GM12878 (cell line): ENCODE data around the gene MTHFR. TPM values are rescaled to one million over a fixed set of nuclear protein-coding genes. Genes with fewer than 3 reads are reported as not detected.

Experiments used
- ATAC-seq: fragments of 200-7000 bp; cut with Tn5 transposase; 3 replicates; pipeline ENCODE4 v1.9.1; 2020; ENCODE audit warnings: mild to moderate bottlenecking, moderate library complexity
- BruUV-seq: library from RNA; stranded (reverse); fragments of 400-500 nt; replicated peaks from 2 replicates; lab custom pipeline; 2021; lab: Mats Ljungman, UMichigan
- CTCF ChIA-PET: fragments of 300-600 bp; sonication (Branson Sonifier 250); formaldehyde crosslinking; extraction: SDS; loops from one replicate; lab custom pipeline; 2021; ENCODE audit warnings: inconsistent platforms; lab: Yijun Ruan, JAX
- POLR2A ChIA-PET: fragments of 350-600 bp; formaldehyde crosslinking; extraction: SDS; loops from one replicate; lab custom pipeline; 2021; ENCODE audit warnings: inconsistent platforms; lab: Charles Lee
- RAD21 ChIA-PET: fragments of 300-600 bp; sonication (Branson Sonifier 250); formaldehyde crosslinking; loops from one replicate; lab custom pipeline; 2023; ENCODE audit warnings: antibody characterized with exemption; ENCODE audit not compliant: unreplicated experiment; lab: Charles Lee
- SMC1A ChIA-PET: fragments of 300-600 bp; sonication (Branson Sonifier 250); formaldehyde crosslinking; loops from one replicate; lab custom pipeline; 2023; ENCODE audit not compliant: unreplicated experiment, uncharacterized antibody; lab: Charles Lee
- DNase-seq: peaks from one replicate; pipeline ENCODE4 v3.0.0-alpha.2; 2011; ENCODE audit warnings: low read depth, low spot score
- FAIRE-seq: peaks from 3 replicates; lab custom pipeline; 2011; peaks lifted over from hg19 to GRCh38; lab: Jason Lieb, UNC
- H2AFZ ChIP-seq: 2 replicates; pipeline ENCODE4 v1.6.0; 2011; ENCODE audit warnings: low read depth, low read length, control low read depth; ENCODE audit not compliant: control insufficient read depth
- H3K27ac ChIP-seq: 2 replicates; pipeline ENCODE4 v1.5.1; 2011; ENCODE audit warnings: control low read depth; ENCODE audit not compliant: control insufficient read depth, insufficient read depth
- H3K27me3 ChIP-seq, 2 experiments: replicated peaks in 1 of 2; 2 replicates each; pipeline versions ENCODE4 v1.6.0 to v1.6.1; 2011; ENCODE audit warnings: low read length in 1 of 2; ENCODE audit not compliant: control insufficient read depth in 2 of 2, insufficient read depth in 2 of 2
- H3K36me3 ChIP-seq, 2 experiments: 2 replicates each; pipeline ENCODE4 v1.5.1; 2011; ENCODE audit warnings: low read length in 1 of 2; ENCODE audit not compliant: control insufficient read depth in 2 of 2, insufficient read depth in 2 of 2
- H3K4me1 ChIP-seq: 2 replicates; pipeline ENCODE4 v1.6.1; 2011; ENCODE audit warnings: mild to moderate bottlenecking, low read length, moderate library complexity, mixed read lengths; ENCODE audit not compliant: control insufficient read depth, insufficient read depth
- H3K4me2 ChIP-seq: 2 replicates; pipeline ENCODE4 v1.6.0; 2011; ENCODE audit warnings: control low read depth; ENCODE audit not compliant: control insufficient read depth, insufficient read depth
- H3K4me3 ChIP-seq: fragments of 200-600 bp; sonication (generic); 2 replicates; pipeline ENCODE4 v1.5.1; 2016
- H3K79me2 ChIP-seq: 2 replicates; pipeline ENCODE4 v1.6.0; 2011; ENCODE audit warnings: low read length; ENCODE audit not compliant: control insufficient read depth, insufficient read depth
- H3K9ac ChIP-seq: 2 replicates; pipeline ENCODE4 v1.8.0; 2011; ENCODE audit warnings: low read length, control low read depth, mixed read lengths; ENCODE audit not compliant: control insufficient read depth, insufficient read depth
- H3K9me3 ChIP-seq: replicated peaks from 3 replicates; pipeline ENCODE4 v1.5.1; 2011; ENCODE audit warnings: mild to moderate bottlenecking, low read length; ENCODE audit not compliant: control insufficient read depth, insufficient read depth
- H4K20me1 ChIP-seq: 2 replicates; pipeline ENCODE4 v1.6.0; 2011; ENCODE audit not compliant: control insufficient read depth, insufficient read depth
- CBFB ChIP-seq: IDR thresholded peaks from 2 replicates; pipeline ENCODE4 v1.6.1; 2016; ENCODE audit warnings: antibody characterized with exemption, low read depth
- ETV6 ChIP-seq, 2 experiments: fragments of 450-650 bp in 1 of 2; IDR thresholded peaks in 1 of 2; conservative IDR thresholded peaks in 1 of 2; 2 replicates each; pipeline ENCODE4 v1.6.1; 2014; ENCODE audit warnings: antibody characterized with exemption in 1 of 2, borderline replicate concordance in 1 of 2, low read depth in 1 of 2, mild to moderate bottlenecking in 1 of 2, moderate library complexity in 1 of 2
- HDAC2 ChIP-seq: fragments of 200-600 bp; sonication (generic); IDR thresholded peaks from 2 replicates; pipeline ENCODE4 v1.6.1; 2017
- IKZF2 ChIP-seq, 2 experiments: fragments of 450-650 bp; IDR thresholded peaks; 2 replicates each; pipeline ENCODE4 v1.6.1; 2017; ENCODE audit warnings: mild to moderate bottlenecking in 2 of 2, moderate library complexity in 2 of 2
- MYB ChIP-seq: fragments of 150-350 bp; IDR thresholded peaks from 2 replicates; pipeline ENCODE4 v1.6.1; 2014; ENCODE audit warnings: mild to moderate bottlenecking, low read depth, low read length, borderline replicate concordance
- MYC ChIP-seq: IDR thresholded peaks from 2 replicates; pipeline ENCODE4 v1.6.1; 2011; ENCODE audit warnings: mild to moderate bottlenecking, low read length, moderate library complexity, inconsistent platforms; ENCODE audit not compliant: insufficient read depth, insufficient replicate concordance, insufficient read length, severe bottlenecking
- NFIC ChIP-seq: IDR thresholded peaks from 2 replicates; pipeline ENCODE4 v1.6.1; 2012; ENCODE audit warnings: low read depth, mild to moderate bottlenecking, inconsistent platforms, low read length, moderate library complexity
- NR2C2 ChIP-seq: IDR thresholded peaks from 2 replicates; pipeline ENCODE4 v1.6.1; 2011; ENCODE audit warnings: borderline replicate concordance, low read depth; ENCODE audit not compliant: control insufficient read depth, insufficient read length
- RAD51 ChIP-seq: fragments of 450-650 bp; IDR thresholded peaks from 2 replicates; pipeline ENCODE4 v1.6.1; 2016; ENCODE audit warnings: moderate library complexity, mild to moderate bottlenecking, inconsistent platforms
- SMC3 ChIP-seq: IDR thresholded peaks from 2 replicates; pipeline ENCODE4 v1.6.1; 2011; ENCODE audit warnings: low read length, improper control_type of control experiment, borderline replicate concordance
- SREBF2 ChIP-seq: IDR thresholded peaks from 2 replicates; pipeline ENCODE4 v1.6.1; 2012; ENCODE audit warnings: mild to moderate bottlenecking, low read length
- TCF12 ChIP-seq: IDR thresholded peaks from 2 replicates; pipeline ENCODE4 v1.6.1; 2011; ENCODE audit warnings: low read depth, mild to moderate bottlenecking, low read length
- WGBS: methylation state at CpG from one replicate; pipeline ENCODE4 v1.1.6; 2016; ENCODE audit warnings: low lambda C conversion rate; ENCODE audit not compliant: insufficient replicate concordance, insufficient coverage; ENCODE audit errors: missing lambda C conversion rate; 5-methylcytosine and 5-hydroxymethylcytosine counted together
- in situ Hi-C: fragments of 300-500 bp; cut with MboI; formaldehyde crosslinking; loops from 9 replicates; pipeline ENCODE4 v1.14.3; 2018; ENCODE audit warnings: mixed read lengths
- intact Hi-C: fragments of 100-400 bp; cut with micrococcal nuclease; formaldehyde crosslinking; loops from one replicate; pipeline ENCODE4 v1.14.2; 2022; ENCODE audit not compliant: unreplicated experiment
- polyA plus RNA-seq, 11 experiments: library from polyadenylated mRNA; depleted of rRNA in 4 of 11; unstranded in 6 of 11; stranded (reverse) in 5 of 11; fragments of >200 nt; fragmentation: Nextera tagmentation in 4 of 11; fragmentation: Illumina TruSeq in 1 of 11; extraction: Ambion mirVana in 4 of 11; extraction: Trizol in 1 of 11; gene quantifications; 1 replicate in 1 of 11; 2 replicates in 10 of 11; pipeline versions ENCODE4 v1.2.1 to v1.2.3, GENCODE V29; 2011 to 2016; ENCODE audit warnings: inconsistent platforms in 2 of 11, missing spikeins in 2 of 11, low read depth in 1 of 11
- total RNA-seq, 4 experiments: library from RNA; depleted of rRNA in 3 of 4; stranded (reverse); fragments of >200 nt in 3 of 4; fragmentation: Illumina TruSeq in 1 of 4; extraction: Trizol in 1 of 4; gene quantifications; 2 replicates each; pipeline versions ENCODE4 v1.2.1 to v1.2.3, GENCODE V29; 2013 to 2021
- TF ChIP-seq, protein P1 (sequence below): IDR thresholded peaks from 2 replicates; pipeline ENCODE4 v1.6.1; 2011; ENCODE audit warnings: borderline replicate concordance, low read depth, mild to moderate bottlenecking, moderate library complexity, mixed read lengths, low read length; ENCODE audit not compliant: insufficient read depth; ENCODE audit errors: extremely low read length
- TF ChIP-seq, protein P2 (sequence below): IDR thresholded peaks from 2 replicates; pipeline ENCODE4 v1.6.1; 2012; ENCODE audit warnings: mild to moderate bottlenecking, low read depth, low read length
- TF ChIP-seq, protein P3 (sequence below): fragments of 450-650 bp; IDR thresholded peaks from 2 replicates; pipeline ENCODE4 v1.6.1; 2017; ENCODE audit warnings: mild to moderate bottlenecking, moderate library complexity

Gene MTHFR
- total and polyA plus RNA-seq, 10 of the 15 experiments (the other 5 are each of a cell fraction or from before 2014, with no cell fraction given): 1.0 to 16.8 (median 9.4) TPM

DNA sequence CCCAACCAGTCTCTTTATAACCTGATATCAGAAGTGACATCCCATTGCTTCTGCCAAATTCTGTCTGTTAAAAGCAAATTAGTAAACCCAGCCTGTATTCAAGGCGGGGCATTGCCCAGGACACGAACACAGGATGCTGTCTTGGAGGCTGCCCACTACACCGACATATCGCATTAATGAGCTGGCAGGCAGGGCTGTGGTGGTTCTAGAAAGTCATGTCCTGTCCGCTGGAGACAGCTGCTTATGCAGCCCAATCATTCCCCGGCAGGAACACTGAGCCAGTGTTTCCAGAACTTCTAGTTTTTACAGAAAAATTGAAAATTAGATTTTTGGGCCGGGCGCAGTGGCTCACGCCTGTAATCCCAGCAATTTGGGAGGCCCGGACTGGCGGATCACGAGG is 24.5 kb downstream of the MTHFR start:
- Histone ChIP-seq H3K36me3 (no peaks in the 10 kb centered on the region), H3K27me3 (no peaks in the 10 kb centered on the region), H2AFZ (no peak overlapping the region), H3K27ac (no peak overlapping the region), H3K4me3 (no peak overlapping the region), H3K9me3 (no peaks in the 10 kb centered on the region), H4K20me1 (no peaks in the 10 kb centered on the region), H3K9ac (no peak overlapping the region), H3K79me2 (no peaks in the 10 kb centered on the region), H3K4me1 (peaks cover 4% of the 10 kb centered on the region; the same call in 1 of the 2 replicates), H3K4me2 (no peak overlapping the region)
- 65% methylated on average over 12 of the region's 12 CpGs for WGBS
- intact Hi-C loops: no loop called here
- in situ Hi-C loops: no loop called here
- ChIA-PET CTCF (no interaction called here), RAD21 (interaction anchor here (1.0 kb wide), 1 partner anchor 113 kb away, joined by 3 read pairs; no protein-coding TSS in a partner anchor), SMC1A (no interaction called here), POLR2A (interaction anchor here (0.5 to 0.6 kb wide), 2 partner anchors 23 to 1296 kb away, joined by 3 to 6 read pairs; no protein-coding TSS in a partner anchor)
- no peak for ATAC-seq
- TF ChIP-seq, protein P1, sequence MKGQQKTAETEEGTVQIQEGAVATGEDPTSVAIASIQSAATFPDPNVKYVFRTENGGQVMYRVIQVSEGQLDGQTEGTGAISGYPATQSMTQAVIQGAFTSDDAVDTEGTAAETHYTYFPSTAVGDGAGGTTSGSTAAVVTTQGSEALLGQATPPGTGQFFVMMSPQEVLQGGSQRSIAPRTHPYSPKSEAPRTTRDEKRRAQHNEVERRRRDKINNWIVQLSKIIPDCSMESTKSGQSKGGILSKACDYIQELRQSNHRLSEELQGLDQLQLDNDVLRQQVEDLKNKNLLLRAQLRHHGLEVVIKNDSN: no peak
- TF ChIP-seq CBFB: no peak
- TF ChIP-seq, protein P2, sequence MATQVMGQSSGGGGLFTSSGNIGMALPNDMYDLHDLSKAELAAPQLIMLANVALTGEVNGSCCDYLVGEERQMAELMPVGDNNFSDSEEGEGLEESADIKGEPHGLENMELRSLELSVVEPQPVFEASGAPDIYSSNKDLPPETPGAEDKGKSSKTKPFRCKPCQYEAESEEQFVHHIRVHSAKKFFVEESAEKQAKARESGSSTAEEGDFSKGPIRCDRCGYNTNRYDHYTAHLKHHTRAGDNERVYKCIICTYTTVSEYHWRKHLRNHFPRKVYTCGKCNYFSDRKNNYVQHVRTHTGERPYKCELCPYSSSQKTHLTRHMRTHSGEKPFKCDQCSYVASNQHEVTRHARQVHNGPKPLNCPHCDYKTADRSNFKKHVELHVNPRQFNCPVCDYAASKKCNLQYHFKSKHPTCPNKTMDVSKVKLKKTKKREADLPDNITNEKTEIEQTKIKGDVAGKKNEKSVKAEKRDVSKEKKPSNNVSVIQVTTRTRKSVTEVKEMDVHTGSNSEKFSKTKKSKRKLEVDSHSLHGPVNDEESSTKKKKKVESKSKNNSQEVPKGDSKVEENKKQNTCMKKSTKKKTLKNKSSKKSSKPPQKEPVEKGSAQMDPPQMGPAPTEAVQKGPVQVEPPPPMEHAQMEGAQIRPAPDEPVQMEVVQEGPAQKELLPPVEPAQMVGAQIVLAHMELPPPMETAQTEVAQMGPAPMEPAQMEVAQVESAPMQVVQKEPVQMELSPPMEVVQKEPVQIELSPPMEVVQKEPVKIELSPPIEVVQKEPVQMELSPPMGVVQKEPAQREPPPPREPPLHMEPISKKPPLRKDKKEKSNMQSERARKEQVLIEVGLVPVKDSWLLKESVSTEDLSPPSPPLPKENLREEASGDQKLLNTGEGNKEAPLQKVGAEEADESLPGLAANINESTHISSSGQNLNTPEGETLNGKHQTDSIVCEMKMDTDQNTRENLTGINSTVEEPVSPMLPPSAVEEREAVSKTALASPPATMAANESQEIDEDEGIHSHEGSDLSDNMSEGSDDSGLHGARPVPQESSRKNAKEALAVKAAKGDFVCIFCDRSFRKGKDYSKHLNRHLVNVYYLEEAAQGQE: no peak
- no peak for TF ChIP-seq MYC
- TF ChIP-seq SREBF2: no peak
- no peak for TF ChIP-seq HDAC2
- no peak for TF ChIP-seq IKZF2 (IDR thresholded peaks at IDR 0.05)
- no peak for TF ChIP-seq NFIC
- TF ChIP-seq TCF12: no peak
- TF ChIP-seq ETV6 (conservative IDR thresholded peaks at IDR 0.05 in 1 of 2, IDR thresholded peaks at IDR 0.05 in 1 of 2; ENCODE audit: borderline replicate concordance in 1 of 2, low read depth in 1 of 2): no peak
- no peak for TF ChIP-seq SMC3
- TF ChIP-seq MYB: no peak
- no peak for TF ChIP-seq NR2C2
- TF ChIP-seq, protein P3, sequence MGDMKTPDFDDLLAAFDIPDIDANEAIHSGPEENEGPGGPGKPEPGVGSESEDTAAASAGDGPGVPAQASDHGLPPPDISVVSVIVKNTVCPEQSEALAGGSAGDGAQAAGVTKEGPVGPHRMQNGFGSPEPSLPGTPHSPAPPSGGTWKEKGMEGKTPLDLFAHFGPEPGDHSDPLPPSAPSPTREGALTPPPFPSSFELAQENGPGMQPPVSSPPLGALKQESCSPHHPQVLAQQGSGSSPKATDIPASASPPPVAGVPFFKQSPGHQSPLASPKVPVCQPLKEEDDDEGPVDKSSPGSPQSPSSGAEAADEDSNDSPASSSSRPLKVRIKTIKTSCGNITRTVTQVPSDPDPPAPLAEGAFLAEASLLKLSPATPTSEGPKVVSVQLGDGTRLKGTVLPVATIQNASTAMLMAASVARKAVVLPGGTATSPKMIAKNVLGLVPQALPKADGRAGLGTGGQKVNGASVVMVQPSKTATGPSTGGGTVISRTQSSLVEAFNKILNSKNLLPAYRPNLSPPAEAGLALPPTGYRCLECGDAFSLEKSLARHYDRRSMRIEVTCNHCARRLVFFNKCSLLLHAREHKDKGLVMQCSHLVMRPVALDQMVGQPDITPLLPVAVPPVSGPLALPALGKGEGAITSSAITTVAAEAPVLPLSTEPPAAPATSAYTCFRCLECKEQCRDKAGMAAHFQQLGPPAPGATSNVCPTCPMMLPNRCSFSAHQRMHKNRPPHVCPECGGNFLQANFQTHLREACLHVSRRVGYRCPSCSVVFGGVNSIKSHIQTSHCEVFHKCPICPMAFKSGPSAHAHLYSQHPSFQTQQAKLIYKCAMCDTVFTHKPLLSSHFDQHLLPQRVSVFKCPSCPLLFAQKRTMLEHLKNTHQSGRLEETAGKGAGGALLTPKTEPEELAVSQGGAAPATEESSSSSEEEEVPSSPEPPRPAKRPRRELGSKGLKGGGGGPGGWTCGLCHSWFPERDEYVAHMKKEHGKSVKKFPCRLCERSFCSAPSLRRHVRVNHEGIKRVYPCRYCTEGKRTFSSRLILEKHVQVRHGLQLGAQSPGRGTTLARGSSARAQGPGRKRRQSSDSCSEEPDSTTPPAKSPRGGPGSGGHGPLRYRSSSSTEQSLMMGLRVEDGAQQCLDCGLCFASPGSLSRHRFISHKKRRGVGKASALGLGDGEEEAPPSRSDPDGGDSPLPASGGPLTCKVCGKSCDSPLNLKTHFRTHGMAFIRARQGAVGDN: no peak
- TF ChIP-seq RAD51: no peak
- FAIRE-seq: no peak
- DNase-seq: no peak
- no TSS peak for BruUV-seq
